RWPE2 (cell line): ENCODE data around the gene GTF2H3.
A peak's percentile ranks its signal among the peaks of the same experiment; 100 is the strongest.
"Not testable (repeated sequence)": the region's sequence is repeated elsewhere in the genome, so short reads cannot be mapped to it uniquely, and the experiment has no call there.

Source experiments
- ATAC-seq: fragments of 200-7000 bp; cut with Tn5 transposase; 3 replicates; pipeline ENCODE4 v1.9.1; 2021; ENCODE audit warnings: low read depth
- DNase-seq: peaks from one replicate; pipeline ENCODE4 v3.0.0-alpha.2; 2020; ENCODE audit warnings: low spot score
- H3K27ac ChIP-seq: fragments of 450-650 bp; 2 replicates; pipeline ENCODE4 v1.5.1; 2017; ENCODE audit warnings: mild to moderate bottlenecking; ENCODE audit not compliant: poor library complexity, severe bottlenecking
- H3K27me3 ChIP-seq: fragments of 250-450 bp; sonication (Bioruptor Pico); 2 replicates; pipeline ENCODE4 v1.5.1; 2021; ENCODE audit warnings: mild to moderate bottlenecking, moderate library complexity; ENCODE audit not compliant: insufficient read depth, poor library complexity, severe bottlenecking
- H3K36me3 ChIP-seq: fragments of 250-450 bp; sonication (Bioruptor Pico); 2 replicates; pipeline ENCODE4 v1.5.1; 2020; ENCODE audit warnings: low read depth, mild to moderate bottlenecking, moderate library complexity
- H3K4me1 ChIP-seq: fragments of 250-450 bp; sonication (Bioruptor Pico); 2 replicates; pipeline ENCODE4 v1.5.1; 2021; ENCODE audit warnings: mild to moderate bottlenecking, moderate library complexity; ENCODE audit not compliant: insufficient read depth, poor library complexity, severe bottlenecking
- H3K4me3 ChIP-seq: fragments of 250-450 bp; sonication (Bioruptor Pico); 2 replicates; pipeline ENCODE4 v1.5.1; 2021; ENCODE audit warnings: mild to moderate bottlenecking, moderate library complexity; ENCODE audit not compliant: severe bottlenecking
- H3K9me3 ChIP-seq: fragments of 250-450 bp; sonication (Bioruptor Pico); 2 replicates; pipeline ENCODE4 v1.5.1; 2021; ENCODE audit warnings: mild to moderate bottlenecking, moderate library complexity; ENCODE audit not compliant: severe bottlenecking
- TF ChIP-seq, protein P1 (sequence below): fragments of 450-650 bp; IDR thresholded peaks from one replicate; pipeline ENCODE4 v1.5.1; 2017; ENCODE audit warnings: mild to moderate bottlenecking, moderate library complexity; ENCODE audit not compliant: poor library complexity, severe bottlenecking

Gene GTF2H3

DNA sequence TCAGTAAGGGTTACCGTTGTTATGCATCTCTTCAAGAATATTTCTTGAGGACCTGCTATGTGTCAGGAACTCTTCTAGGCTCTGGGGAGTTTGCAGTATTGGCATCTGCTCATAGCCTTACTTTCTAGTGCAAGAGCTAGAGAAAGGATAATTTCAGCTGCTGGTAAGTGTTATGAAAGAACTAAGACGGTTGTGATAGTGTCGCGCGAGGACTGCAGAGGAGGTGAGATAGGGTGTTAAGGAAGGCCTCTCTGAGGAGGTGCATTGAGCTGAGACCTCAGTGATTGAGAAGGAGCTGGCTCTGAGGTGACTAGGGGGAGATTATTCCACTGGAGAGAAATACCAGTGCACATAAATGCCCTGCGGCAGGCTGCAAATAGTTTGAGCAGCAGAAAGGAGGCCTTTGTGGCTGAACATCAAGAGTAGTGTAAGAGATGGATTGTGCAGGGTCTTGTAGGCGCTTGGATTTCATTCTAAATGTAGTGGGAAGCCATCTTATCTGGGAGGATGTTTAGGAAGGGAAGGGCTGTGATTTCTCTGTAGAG is 30.9 kb upstream of the GTF2H3 start:
- DNase-seq (no peak), ATAC-seq (peak; percentile 3; the same call in 1 of the 3 replicates)
- Histone ChIP-seq H3K27ac (peak overlapping the region; percentile 31), H3K4me3 (peak overlapping the region; percentile 83), H3K27me3 (no peaks in the 10 kb centered on the region), H3K4me1 (no peaks in the 10 kb centered on the region), H3K36me3 (peaks cover 50% of the 10 kb centered on the region), H3K9me3 (no peaks in the 10 kb centered on the region)
- TF ChIP-seq, protein P1, sequence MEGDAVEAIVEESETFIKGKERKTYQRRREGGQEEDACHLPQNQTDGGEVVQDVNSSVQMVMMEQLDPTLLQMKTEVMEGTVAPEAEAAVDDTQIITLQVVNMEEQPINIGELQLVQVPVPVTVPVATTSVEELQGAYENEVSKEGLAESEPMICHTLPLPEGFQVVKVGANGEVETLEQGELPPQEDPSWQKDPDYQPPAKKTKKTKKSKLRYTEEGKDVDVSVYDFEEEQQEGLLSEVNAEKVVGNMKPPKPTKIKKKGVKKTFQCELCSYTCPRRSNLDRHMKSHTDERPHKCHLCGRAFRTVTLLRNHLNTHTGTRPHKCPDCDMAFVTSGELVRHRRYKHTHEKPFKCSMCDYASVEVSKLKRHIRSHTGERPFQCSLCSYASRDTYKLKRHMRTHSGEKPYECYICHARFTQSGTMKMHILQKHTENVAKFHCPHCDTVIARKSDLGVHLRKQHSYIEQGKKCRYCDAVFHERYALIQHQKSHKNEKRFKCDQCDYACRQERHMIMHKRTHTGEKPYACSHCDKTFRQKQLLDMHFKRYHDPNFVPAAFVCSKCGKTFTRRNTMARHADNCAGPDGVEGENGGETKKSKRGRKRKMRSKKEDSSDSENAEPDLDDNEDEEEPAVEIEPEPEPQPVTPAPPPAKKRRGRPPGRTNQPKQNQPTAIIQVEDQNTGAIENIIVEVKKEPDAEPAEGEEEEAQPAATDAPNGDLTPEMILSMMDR = no peak

DNA sequence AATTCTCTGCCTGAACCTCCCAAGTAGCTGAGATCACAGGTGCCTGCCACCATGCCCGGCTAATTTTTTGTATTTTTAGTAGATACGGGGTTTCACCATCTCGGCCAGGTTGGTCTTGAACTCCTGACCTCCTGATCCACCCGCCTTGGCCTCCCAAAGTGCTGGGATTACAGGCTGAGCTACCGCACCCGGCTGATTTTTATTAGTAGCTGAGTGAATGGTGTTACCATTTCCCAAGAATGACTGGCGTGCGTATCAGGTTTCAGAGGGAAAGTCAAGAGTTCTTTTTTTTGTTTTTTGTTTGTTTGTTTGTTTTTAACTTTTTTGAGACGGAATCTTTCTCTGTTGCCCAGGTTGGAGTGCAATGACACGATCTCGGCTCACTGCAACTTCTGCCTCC is 30.1 kb upstream of the GTF2H3 start:
- not testable (repeated sequence) for H3K4me1 ChIP-seq, ATAC-seq, H3K27ac ChIP-seq, H3K4me3 ChIP-seq, H3K27me3 ChIP-seq, H3K9me3 ChIP-seq, DNase-seq
- H3K36me3 ChIP-seq = peaks cover 50% of the 10 kb centered on the region

DNA sequence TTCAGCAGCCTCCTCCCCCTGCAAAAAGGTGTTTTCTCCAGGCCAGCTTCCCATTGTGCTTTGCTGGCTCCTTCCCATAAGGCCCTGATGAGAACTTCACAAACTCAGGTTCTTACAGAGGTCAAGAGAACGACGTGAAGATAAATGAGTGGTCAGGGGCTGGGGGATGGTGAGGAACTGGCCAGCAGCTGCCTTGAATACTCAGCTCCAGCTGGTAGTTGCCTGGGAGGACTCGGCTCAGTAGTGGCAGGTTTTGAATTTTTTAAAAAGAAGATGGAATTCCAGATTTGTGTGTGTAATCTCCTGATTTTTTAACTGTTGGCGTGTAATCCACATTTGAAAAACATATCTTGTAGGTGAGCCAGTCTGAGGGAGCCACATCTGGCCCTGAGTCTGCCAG is 25.9 kb upstream of the GTF2H3 start:
- TF ChIP-seq, protein P1 = no peak
- H3K9me3 ChIP-seq = no peaks in the 10 kb centered on the region
- peaks cover 89% of the 10 kb centered on the region for H3K36me3 ChIP-seq
- H3K4me1 ChIP-seq = no peaks in the 10 kb centered on the region
- no peak for ATAC-seq
- no peak for DNase-seq
- H3K27ac ChIP-seq = no peak overlapping the region
- H3K4me3 ChIP-seq = no peak overlapping the region
- H3K27me3 ChIP-seq = no peaks in the 10 kb centered on the region

DNA sequence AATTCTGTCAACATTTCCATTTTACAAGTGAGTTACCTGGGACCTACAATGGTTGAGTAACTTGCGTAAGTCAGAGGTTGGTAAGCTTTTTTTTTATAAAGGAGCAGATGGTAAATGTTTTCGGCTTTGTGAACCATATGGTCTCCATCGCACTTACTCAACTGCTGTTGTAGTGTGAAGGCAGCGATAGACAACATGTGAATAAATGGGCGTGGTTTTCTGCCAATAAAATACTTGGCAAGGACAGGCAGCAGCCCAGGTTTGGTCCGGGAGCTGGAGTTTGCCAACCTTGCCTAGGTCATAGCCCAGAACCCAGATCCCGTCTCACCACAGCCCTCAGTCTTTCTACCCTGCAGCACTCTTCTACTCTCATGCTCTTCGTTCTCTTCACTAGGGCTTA is 25.4 kb upstream of the GTF2H3 start:
- Histone ChIP-seq H3K36me3 (peaks cover 93% of the 10 kb centered on the region), H3K27ac (no peak overlapping the region), H3K4me3 (no peak overlapping the region), H3K4me1 (no peaks in the 10 kb centered on the region), H3K27me3 (no peaks in the 10 kb centered on the region), H3K9me3 (no peaks in the 10 kb centered on the region)
- ATAC-seq (no peak), DNase-seq (no peak)
- TF ChIP-seq, protein P1 = no peak

DNA sequence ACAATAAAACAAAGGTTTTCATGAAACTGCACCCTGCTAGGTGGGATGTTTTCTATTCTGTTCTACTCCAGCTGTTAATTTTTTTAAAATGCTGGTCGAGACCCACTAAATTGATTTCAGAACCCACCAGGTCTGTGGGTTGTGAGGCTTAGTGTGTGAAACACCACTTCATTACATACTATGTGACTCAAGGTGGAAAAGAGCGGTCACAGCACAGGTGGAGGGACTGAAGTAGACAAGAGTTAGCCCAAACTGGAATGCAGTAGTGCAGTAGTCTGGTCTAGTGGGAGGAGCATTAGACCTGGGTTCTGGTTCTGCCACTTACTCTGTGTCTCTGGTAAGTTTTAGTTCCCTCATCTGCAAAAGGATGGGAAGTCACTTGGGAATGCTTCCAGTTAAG is 19.5 kb upstream of the GTF2H3 start:
- no peak overlapping the region for H3K4me3 ChIP-seq

More for the DNA sequence above, 19.5 kb upstream of the GTF2H3 start:
- H3K36me3 ChIP-seq = peaks cover 93% of the 10 kb centered on the region
- TF ChIP-seq, protein P1 = no peak
- ATAC-seq = no peak
- H3K9me3 ChIP-seq = no peaks in the 10 kb centered on the region
- no peaks in the 10 kb centered on the region for H3K4me1 ChIP-seq
- no peak for DNase-seq
- no peaks in the 10 kb centered on the region for H3K27me3 ChIP-seq
- no peak overlapping the region for H3K27ac ChIP-seq
